ENCODE measurements around the gene CPTP.
"Not testable (repeated sequence)": the region's sequence is repeated elsewhere in the genome, so short reads cannot be mapped to it uniquely, and the experiment has no call there.

Gene CPTP

GRCh38 chr1:1365875-1366698, 41.5 kb downstream of the CPTP start:
- peaks cover 4% of the 10 kb centered on the region for H3K27me3 Mint-ChIP-seq (ENCODE audit: low read depth)
- peaks cover 9% of the 10 kb centered on the region for H3K4me1 Mint-ChIP-seq
- no peak overlapping the region for H3K27ac Mint-ChIP-seq
- no peaks in the 10 kb centered on the region for H3K9me3 Mint-ChIP-seq
- TF ChIP-seq, protein P1, sequence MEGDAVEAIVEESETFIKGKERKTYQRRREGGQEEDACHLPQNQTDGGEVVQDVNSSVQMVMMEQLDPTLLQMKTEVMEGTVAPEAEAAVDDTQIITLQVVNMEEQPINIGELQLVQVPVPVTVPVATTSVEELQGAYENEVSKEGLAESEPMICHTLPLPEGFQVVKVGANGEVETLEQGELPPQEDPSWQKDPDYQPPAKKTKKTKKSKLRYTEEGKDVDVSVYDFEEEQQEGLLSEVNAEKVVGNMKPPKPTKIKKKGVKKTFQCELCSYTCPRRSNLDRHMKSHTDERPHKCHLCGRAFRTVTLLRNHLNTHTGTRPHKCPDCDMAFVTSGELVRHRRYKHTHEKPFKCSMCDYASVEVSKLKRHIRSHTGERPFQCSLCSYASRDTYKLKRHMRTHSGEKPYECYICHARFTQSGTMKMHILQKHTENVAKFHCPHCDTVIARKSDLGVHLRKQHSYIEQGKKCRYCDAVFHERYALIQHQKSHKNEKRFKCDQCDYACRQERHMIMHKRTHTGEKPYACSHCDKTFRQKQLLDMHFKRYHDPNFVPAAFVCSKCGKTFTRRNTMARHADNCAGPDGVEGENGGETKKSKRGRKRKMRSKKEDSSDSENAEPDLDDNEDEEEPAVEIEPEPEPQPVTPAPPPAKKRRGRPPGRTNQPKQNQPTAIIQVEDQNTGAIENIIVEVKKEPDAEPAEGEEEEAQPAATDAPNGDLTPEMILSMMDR (IDR thresholded peaks at IDR 0.05; ENCODE audit: unreplicated experiment in 3 of 3) = no peak
- H3K36me3 Mint-ChIP-seq (ENCODE audit: low read depth) = no peaks in the 10 kb centered on the region
- no peak overlapping the region for H3K4me3 Mint-ChIP-seq

- H3K36me3 Mint-ChIP-seq (ENCODE audit: low read depth) = no peaks in the 10 kb centered on the region
Measured at GRCh38 chr1:1366699-1367066, 42.1 kb downstream of the CPTP start.

DNA sequence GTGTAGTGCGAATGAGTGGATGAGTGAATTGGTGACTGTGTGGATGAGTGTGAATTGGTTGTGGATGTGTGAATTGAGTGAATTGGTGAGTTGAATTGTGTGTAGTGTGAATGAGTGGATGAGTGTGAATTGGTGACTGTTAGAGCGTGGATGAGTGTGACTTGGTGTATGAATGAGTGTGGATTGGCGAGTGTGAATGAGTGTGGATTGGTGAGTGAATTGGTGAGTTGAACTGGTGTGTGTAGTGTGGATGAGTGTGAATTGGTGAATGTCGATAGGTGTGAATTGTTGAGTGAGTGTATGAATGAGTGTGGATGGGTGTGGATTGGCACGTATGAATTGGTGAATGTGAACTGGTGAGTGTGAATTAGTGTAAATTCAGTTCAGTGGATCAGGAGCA, 42.7 kb downstream of the CPTP start:
- Mint-ChIP-seq H3K27me3 (ENCODE audit: low read depth) (peaks cover 4% of the 10 kb centered on the region), H3K36me3 (ENCODE audit: low read depth) (no peaks in the 10 kb centered on the region), H3K4me1 (peaks cover under 1% of the 10 kb centered on the region), H3K9me3 (no peaks in the 10 kb centered on the region), H3K27ac (no peak overlapping the region), H3K4me3 (no peak overlapping the region)
- TF ChIP-seq, protein P1 (IDR thresholded peaks at IDR 0.05; ENCODE audit: unreplicated experiment in 3 of 3) = no peak

More at GRCh38 chr1:1366699-1367066, 42.1 kb downstream of the CPTP start:
- no peaks in the 10 kb centered on the region for H3K9me3 Mint-ChIP-seq
- TF ChIP-seq, protein P1 (IDR thresholded peaks at IDR 0.05; ENCODE audit: unreplicated experiment in 3 of 3) = no peak
- no peak overlapping the region for H3K27ac Mint-ChIP-seq
- peaks cover 7% of the 10 kb centered on the region for H3K4me1 Mint-ChIP-seq
- peaks cover 4% of the 10 kb centered on the region for H3K27me3 Mint-ChIP-seq (ENCODE audit: low read depth)
- H3K4me3 Mint-ChIP-seq = no peak overlapping the region

DNA sequence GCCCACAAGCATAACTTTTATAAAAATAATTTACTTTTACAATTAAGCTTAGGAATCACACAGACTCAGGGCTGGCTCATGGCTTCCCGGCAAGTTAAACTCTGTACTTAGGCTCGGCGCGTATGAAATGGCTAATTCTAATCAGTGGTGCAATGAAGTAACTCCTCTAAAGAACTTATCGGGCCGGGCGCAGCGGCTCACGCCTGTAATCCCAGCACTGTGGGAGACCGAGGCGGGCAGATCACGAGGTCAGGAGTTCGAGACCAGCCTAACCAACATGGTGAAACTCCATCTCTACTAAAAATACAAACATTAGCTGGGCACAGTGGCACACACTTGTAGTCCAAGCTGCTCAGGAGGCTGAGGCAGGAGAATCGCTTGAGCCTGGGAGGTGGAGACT, 45.5 kb downstream of the CPTP start:
- H3K36me3 Mint-ChIP-seq (ENCODE audit: low read depth); H3K27ac Mint-ChIP-seq; H3K9me3 Mint-ChIP-seq; H3K27me3 Mint-ChIP-seq (ENCODE audit: low read depth); H3K4me1 Mint-ChIP-seq: not testable (repeated sequence)
- peak overlapping the region; percentile 24 to 56 (median 28) for H3K4me3 Mint-ChIP-seq

- H3K9me3 Mint-ChIP-seq = no peaks in the 10 kb centered on the region
- TF ChIP-seq, protein P1 (IDR thresholded peaks at IDR 0.05; ENCODE audit: unreplicated experiment in 3 of 3) = no peak
- H3K27me3 Mint-ChIP-seq (ENCODE audit: low read depth) = peaks cover 4% of the 10 kb centered on the region
- H3K36me3 Mint-ChIP-seq (ENCODE audit: low read depth) = no peaks in the 10 kb centered on the region
- H3K27ac Mint-ChIP-seq = no peak overlapping the region
- H3K4me1 Mint-ChIP-seq = peaks cover 6% of the 10 kb centered on the region
- no peak overlapping the region for H3K4me3 Mint-ChIP-seq
Measured at GRCh38 chr1:1370771-1371300, 46.2 kb downstream of the CPTP start.

GRCh38 chr1:1371364-1371745, 46.8 kb downstream of the CPTP start:
- peaks cover 4% of the 10 kb centered on the region for H3K27me3 Mint-ChIP-seq (ENCODE audit: low read depth)
- TF ChIP-seq, protein P1 (IDR thresholded peaks at IDR 0.05; ENCODE audit: unreplicated experiment in 3 of 3) = no peak
- no peak overlapping the region for H3K27ac Mint-ChIP-seq
- H3K36me3 Mint-ChIP-seq (ENCODE audit: low read depth) = no peaks in the 10 kb centered on the region
- no peak overlapping the region for H3K4me3 Mint-ChIP-seq
- no peaks in the 10 kb centered on the region for H3K9me3 Mint-ChIP-seq
- H3K4me1 Mint-ChIP-seq = peaks cover 6% of the 10 kb centered on the region

Measured in nephron (organoid).